GM13977 (cell line): ENCODE results near the gene EIF4E1B.
A peak's percentile ranks its signal among the peaks of the same experiment; 100 is the strongest.

Source experiments
- DNase-seq: peaks from one replicate; pipeline ENCODE4 v3.0.0; 2012; ENCODE audit warnings: low spot score
- in situ Hi-C: fragments of 300-500 bp; cut with MboI; formaldehyde crosslinking; loops from one replicate; pipeline ENCODE4 v1.12.0; 2022; ENCODE audit warnings: low sequenced_read_pairs, low pct_unique_long_range_greater_than_20kb, mixed read lengths, inconsistent platforms; ENCODE audit not compliant: unreplicated experiment
- TF ChIP-seq, protein P1 (sequence below): IDR thresholded peaks from 2 replicates; pipeline ENCODE4 v1.5.1; 2012; ENCODE audit warnings: mild to moderate bottlenecking, control low read depth; ENCODE audit not compliant: insufficient read depth; ENCODE audit errors: extremely low read depth, missing control alignments

The EIF4E1B gene

GRCh38 chr5:176674799-176675198 lies 44.3 kb downstream of the EIF4E1B start:
- in situ Hi-C loops, result loop anchor here (25.0 kb wide), 1 partner anchor 438 kb away; no protein-coding TSS in a partner anchor
- no peak for DNase-seq
- TF ChIP-seq, protein P1, sequence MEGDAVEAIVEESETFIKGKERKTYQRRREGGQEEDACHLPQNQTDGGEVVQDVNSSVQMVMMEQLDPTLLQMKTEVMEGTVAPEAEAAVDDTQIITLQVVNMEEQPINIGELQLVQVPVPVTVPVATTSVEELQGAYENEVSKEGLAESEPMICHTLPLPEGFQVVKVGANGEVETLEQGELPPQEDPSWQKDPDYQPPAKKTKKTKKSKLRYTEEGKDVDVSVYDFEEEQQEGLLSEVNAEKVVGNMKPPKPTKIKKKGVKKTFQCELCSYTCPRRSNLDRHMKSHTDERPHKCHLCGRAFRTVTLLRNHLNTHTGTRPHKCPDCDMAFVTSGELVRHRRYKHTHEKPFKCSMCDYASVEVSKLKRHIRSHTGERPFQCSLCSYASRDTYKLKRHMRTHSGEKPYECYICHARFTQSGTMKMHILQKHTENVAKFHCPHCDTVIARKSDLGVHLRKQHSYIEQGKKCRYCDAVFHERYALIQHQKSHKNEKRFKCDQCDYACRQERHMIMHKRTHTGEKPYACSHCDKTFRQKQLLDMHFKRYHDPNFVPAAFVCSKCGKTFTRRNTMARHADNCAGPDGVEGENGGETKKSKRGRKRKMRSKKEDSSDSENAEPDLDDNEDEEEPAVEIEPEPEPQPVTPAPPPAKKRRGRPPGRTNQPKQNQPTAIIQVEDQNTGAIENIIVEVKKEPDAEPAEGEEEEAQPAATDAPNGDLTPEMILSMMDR, result no peak

- DNase-seq, result no peak
- TF ChIP-seq, protein P1, result no peak
- in situ Hi-C loops, result no loop called here
These were observed 45.3 kb downstream of the EIF4E1B start for GRCh38 chr5:176675676-176676360.

DNA sequence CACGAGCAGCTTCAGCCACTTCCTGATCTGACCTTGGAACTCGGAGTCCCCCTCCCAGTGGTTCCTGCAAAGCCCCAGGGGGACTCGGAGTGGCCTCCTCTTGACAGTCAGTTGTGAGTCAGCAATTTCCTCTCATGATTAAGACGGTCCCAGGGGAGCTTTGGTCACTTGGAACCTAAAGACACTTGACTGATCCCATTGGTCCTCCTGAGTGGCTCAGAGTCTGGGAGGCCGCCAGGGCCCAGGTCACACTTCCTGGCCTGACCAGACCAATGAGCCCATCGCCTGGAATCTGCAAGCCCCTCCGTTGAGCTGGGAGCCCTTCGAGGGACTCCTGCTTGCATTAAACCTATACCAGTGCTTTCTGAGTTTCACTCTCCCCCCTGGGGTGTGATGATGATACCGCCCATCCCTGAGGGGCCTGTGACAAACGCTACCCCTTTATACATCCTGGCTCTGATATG lies 45.9 kb downstream of the EIF4E1B start:
- in situ Hi-C loops, result no loop called here
- TF ChIP-seq, protein P1, result no peak
- DNase-seq, result peak; percentile 65

DNA sequence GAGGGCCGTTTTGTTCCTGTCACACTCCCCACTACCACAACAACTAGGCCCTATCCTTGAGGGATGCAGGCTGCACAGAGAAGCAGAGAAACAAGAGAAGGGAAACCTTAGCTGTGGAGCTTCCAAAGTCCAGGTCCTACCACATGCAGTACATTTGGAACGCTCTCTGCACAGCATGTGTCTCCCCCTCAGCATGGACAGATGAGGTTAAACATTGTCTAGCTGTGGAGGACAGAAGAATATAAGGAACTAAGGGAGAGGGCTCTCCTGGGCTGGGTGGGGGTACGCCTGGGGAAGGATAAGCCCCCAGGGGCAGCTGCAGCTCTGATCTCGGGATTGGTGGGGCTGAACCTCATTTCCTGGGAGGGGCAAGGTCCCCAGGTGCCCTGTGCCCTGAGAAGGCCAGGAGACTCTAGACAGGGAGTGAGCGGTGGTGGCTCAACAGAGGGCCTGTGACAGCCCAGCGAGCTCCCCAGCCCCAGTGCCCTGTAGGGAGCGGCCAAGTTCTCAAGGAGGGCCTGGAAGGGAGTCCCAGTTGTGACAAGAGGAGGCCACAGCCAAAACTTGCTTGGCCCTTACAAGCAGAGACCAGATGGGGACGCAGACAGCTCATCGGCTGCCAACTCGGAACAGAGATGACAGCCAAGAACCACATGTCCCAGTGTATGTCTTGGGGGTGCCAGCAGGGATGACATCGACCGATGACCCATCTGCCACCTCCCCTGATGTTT lies 46.9 kb downstream of the EIF4E1B start:
- TF ChIP-seq, protein P1, result no peak
- in situ Hi-C loops, result no loop called here
- no peak for DNase-seq

- no peak for DNase-seq
- in situ Hi-C loops, result no loop called here
- TF ChIP-seq, protein P1, result no peak
These were observed 48.1 kb downstream of the EIF4E1B start for GRCh38 chr5:176678584-176678983.

GRCh38 chr5:176679365-176680225 lies 49.1 kb downstream of the EIF4E1B start:
- TF ChIP-seq, protein P1, result no peak
- in situ Hi-C loops, result no loop called here
- no peak for DNase-seq
